Breast epithelium (tissue), 3 donors: ENCODE measurements around the gene TRMT10B.

Experiments used
- POLR2A ChIP-seq: fragments of 450-650 bp; IDR thresholded peaks from one replicate; pipeline ENCODE4 v1.6.1; 2016; ENCODE audit warnings: antibody characterized with exemption, mild to moderate bottlenecking, moderate library complexity
- POLR2AphosphoS5 ChIP-seq, 3 donors: sonication (generic); formaldehyde crosslinking; IDR thresholded peaks; one replicate each; pipeline ENCODE4 v1.6.1; 2017; ENCODE audit warnings: antibody characterized with exemption in 3 of 3
- TF ChIP-seq, protein P1 (sequence below), 3 donors: fragments of 450-650 bp; IDR thresholded peaks; one replicate each; pipeline ENCODE4 v1.5.1; 2016 to 2017; ENCODE audit warnings: antibody characterized with exemption in 3 of 3, mild to moderate bottlenecking in 3 of 3, moderate library complexity in 3 of 3

DNA sequence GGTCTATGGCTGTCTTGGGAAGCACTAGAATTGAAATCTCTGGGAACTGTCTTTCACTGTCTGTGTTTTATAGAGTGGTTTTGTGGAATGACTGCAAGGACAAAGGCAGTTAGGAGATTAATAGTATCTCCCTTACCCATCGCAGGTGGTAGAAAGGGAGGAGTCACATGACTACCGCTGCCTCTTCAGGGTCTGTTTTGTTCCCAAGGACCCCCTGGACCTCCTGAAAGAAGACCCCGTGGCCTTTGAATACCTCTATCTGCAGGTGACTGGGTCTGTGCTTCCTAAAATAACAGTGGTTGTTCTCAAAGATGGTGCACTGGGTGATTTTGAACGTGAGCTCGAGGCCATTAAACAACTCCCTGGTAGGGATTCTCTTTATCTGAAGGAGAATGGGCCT, 22.8 kb upstream of the TRMT10B start:
- TF ChIP-seq, protein P1, sequence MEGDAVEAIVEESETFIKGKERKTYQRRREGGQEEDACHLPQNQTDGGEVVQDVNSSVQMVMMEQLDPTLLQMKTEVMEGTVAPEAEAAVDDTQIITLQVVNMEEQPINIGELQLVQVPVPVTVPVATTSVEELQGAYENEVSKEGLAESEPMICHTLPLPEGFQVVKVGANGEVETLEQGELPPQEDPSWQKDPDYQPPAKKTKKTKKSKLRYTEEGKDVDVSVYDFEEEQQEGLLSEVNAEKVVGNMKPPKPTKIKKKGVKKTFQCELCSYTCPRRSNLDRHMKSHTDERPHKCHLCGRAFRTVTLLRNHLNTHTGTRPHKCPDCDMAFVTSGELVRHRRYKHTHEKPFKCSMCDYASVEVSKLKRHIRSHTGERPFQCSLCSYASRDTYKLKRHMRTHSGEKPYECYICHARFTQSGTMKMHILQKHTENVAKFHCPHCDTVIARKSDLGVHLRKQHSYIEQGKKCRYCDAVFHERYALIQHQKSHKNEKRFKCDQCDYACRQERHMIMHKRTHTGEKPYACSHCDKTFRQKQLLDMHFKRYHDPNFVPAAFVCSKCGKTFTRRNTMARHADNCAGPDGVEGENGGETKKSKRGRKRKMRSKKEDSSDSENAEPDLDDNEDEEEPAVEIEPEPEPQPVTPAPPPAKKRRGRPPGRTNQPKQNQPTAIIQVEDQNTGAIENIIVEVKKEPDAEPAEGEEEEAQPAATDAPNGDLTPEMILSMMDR (IDR thresholded peaks at IDR 0.05), result no peak
- TF ChIP-seq POLR2A (no peak), POLR2AphosphoS5 (IDR thresholded peaks at IDR 0.05) (no peak)
